Type B pancreatic cell (in vitro differentiated cells): ENCODE data around the gene RGL4. TPM values are rescaled to one million over a fixed set of nuclear protein-coding genes. Genes with fewer than 3 reads are reported as not detected.
A peak's percentile ranks its signal among the peaks of the same experiment; 100 is the strongest.
"Not testable (repeated sequence)": the region's sequence is repeated elsewhere in the genome, so short reads cannot be mapped to it uniquely, and the experiment has no call there.

ENCODE experiments used
- DNase-seq: peaks from one replicate; pipeline ENCODE4 v3.0.0; 2021; ENCODE audit warnings: mixed read lengths; ENCODE audit not compliant: unreplicated experiment; ENCODE audit errors: extremely low spot score
- H3K27ac Mint-ChIP-seq: 2 replicates; pipeline ENCODE4 v1.8.0; 2021; ENCODE audit warnings: mild to moderate bottlenecking, mixed read lengths
- H3K27me3 Mint-ChIP-seq: 2 replicates; pipeline ENCODE4 v1.8.0; 2021; ENCODE audit warnings: mixed read lengths
- H3K36me3 Mint-ChIP-seq: 2 replicates; pipeline ENCODE4 v1.8.0; 2021; ENCODE audit warnings: mixed read lengths
- H3K4me1 Mint-ChIP-seq: one replicate; pipeline ENCODE4 v1.8.0; 2021; ENCODE audit warnings: mixed read lengths; ENCODE audit not compliant: unreplicated experiment
- H3K4me3 Mint-ChIP-seq: 2 replicates; pipeline ENCODE4 v1.8.0; 2021; ENCODE audit warnings: mild to moderate bottlenecking, mixed read lengths
- H3K9me3 Mint-ChIP-seq: 2 replicates; pipeline ENCODE4 v1.8.0; 2021; ENCODE audit warnings: mixed read lengths
- CTCF ChIP-seq: fragments of 200-600 bp; sonication (generic); conservative IDR thresholded peaks from 2 replicates; pipeline ENCODE4 v1.5.0; 2021; ENCODE audit warnings: antibody characterized with exemption, mild to moderate bottlenecking
- total RNA-seq: library from RNA; stranded (reverse); gene quantifications from 2 replicates; pipeline ENCODE4 v1.2.1, GENCODE V29; 2021; ENCODE audit warnings: low replicate concordance

The RGL4 gene
- total RNA-seq, 1 donor from 2014 or later = not detected

- peak; percentile 87 for DNase-seq
- Mint-ChIP-seq H3K4me3 (peak overlapping the region; percentile 86), H3K9me3 (no peaks in the 10 kb centered on the region), H3K27me3 (no peaks in the 10 kb centered on the region), H3K27ac (peak overlapping the region; percentile 81), H3K36me3 (peaks cover 5% of the 10 kb centered on the region), H3K4me1 (peaks cover 5% of the 10 kb centered on the region)
- TF ChIP-seq CTCF = no peak
Observed at GRCh38 chr22:23716811-23717801, 26.3 kb downstream of the RGL4 start.

DNA sequence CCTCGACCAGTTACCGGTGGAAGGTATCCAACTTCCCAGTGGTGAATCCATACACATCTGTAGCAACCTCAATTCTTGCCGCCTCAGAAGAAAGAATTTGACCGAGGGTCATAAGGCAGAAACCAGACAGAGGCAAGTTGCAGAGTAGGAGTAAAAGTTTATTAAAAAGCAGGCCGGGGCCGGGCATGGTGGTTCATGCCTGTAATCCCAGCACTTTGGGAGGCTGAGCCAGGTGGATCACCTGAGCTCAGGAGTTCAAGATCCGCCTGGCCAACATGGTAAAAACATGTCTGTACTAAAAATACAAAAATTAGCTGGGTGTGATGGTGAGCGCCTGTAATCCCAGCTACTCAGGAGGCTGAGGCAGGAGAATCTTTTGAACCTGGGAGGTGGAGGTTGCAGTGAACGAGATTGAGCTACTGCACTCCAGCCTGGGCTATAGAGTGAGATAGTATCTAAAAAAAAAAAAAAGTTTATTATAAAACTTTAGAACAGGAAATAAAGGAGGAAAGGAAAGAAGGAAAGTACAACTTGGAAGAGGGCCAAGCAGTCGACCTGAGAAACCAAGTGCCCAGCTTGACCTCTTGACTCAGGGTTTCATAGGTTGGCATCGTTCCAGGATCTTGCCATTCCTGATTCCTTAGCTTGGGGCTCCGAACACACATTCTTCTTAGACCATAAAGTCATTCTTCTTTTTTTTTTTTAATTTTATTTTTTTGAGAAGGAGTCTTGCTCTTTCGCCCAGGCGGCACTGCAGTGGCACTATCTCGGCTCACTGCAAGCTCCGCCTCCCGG lies 27.8 kb downstream of the RGL4 start:
- H3K9me3 Mint-ChIP-seq = no peaks in the 10 kb centered on the region
- peaks cover 5% of the 10 kb centered on the region for H3K4me1 Mint-ChIP-seq
- no peak overlapping the region for H3K27ac Mint-ChIP-seq
- H3K36me3 Mint-ChIP-seq = peaks cover 5% of the 10 kb centered on the region
- H3K27me3 Mint-ChIP-seq = no peaks in the 10 kb centered on the region
- no peak for TF ChIP-seq CTCF
- H3K4me3 Mint-ChIP-seq = peak overlapping the region; percentile 39
- DNase-seq = no peak

DNA sequence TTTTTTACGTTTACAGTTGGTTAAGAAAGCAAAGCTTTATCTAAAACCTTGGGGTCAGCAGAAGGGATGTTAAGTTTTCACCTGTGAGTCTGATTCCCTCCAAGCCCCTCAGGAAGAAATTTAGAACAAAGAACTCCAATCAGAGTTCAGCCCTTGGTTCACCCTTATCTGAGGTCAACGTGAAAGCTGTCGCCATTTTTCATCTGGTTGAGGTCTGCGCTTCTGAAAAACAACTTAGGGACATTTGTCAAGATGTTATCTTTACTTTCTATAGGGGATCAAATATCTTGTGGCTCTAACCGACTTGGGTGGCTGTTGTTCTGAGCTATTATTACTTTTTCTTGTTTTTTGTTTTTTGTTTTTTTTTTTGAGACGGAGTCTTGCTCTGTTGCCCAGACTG lies 30.0 kb downstream of the RGL4 start:
- Mint-ChIP-seq H3K4me3 (no peak overlapping the region), H3K27me3 (no peaks in the 10 kb centered on the region), H3K4me1 (peaks cover 5% of the 10 kb centered on the region), H3K27ac (no peak overlapping the region), H3K9me3 (no peaks in the 10 kb centered on the region), H3K36me3 (no peaks in the 10 kb centered on the region)
- no peak for DNase-seq
- TF ChIP-seq CTCF = no peak

- Mint-ChIP-seq H3K4me3 (no peak overlapping the region), H3K27me3 (no peaks in the 10 kb centered on the region), H3K9me3 (no peaks in the 10 kb centered on the region), H3K4me1 (peaks cover 5% of the 10 kb centered on the region), H3K36me3 (no peaks in the 10 kb centered on the region), H3K27ac (no peak overlapping the region)
- no peak for DNase-seq
- no peak for TF ChIP-seq CTCF
Observed at GRCh38 chr22:23722160-23722559, 31.3 kb downstream of the RGL4 start.

GRCh38 chr22:23722724-23723123 lies 31.9 kb downstream of the RGL4 start:
- Mint-ChIP-seq H3K27me3 (no peaks in the 10 kb centered on the region), H3K36me3 (no peaks in the 10 kb centered on the region), H3K27ac (no peak overlapping the region), H3K4me3 (no peak overlapping the region), H3K9me3 (no peaks in the 10 kb centered on the region), H3K4me1 (no peaks in the 10 kb centered on the region)
- TF ChIP-seq CTCF = no peak
- no peak for DNase-seq

GRCh38 chr22:23728108-23728507 lies 37.3 kb downstream of the RGL4 start:
- DNase-seq, H3K4me1 Mint-ChIP-seq, H3K27ac Mint-ChIP-seq, H3K9me3 Mint-ChIP-seq, H3K27me3 Mint-ChIP-seq, H3K4me3 Mint-ChIP-seq, H3K36me3 Mint-ChIP-seq: not testable (repeated sequence)
